Activated CD8-positive, alpha-beta memory T cell treated with anti-CD3 and anti-CD28 coated beads, Interleukin-2, amount 50 U/mL, for 4 hours (primary cell): ENCODE data around the gene LBHD2.

ENCODE experiments used
- DNase-seq: peaks from one replicate; pipeline ENCODE4 v3.0.0-alpha.2; 2020

Gene LBHD2

DNA sequence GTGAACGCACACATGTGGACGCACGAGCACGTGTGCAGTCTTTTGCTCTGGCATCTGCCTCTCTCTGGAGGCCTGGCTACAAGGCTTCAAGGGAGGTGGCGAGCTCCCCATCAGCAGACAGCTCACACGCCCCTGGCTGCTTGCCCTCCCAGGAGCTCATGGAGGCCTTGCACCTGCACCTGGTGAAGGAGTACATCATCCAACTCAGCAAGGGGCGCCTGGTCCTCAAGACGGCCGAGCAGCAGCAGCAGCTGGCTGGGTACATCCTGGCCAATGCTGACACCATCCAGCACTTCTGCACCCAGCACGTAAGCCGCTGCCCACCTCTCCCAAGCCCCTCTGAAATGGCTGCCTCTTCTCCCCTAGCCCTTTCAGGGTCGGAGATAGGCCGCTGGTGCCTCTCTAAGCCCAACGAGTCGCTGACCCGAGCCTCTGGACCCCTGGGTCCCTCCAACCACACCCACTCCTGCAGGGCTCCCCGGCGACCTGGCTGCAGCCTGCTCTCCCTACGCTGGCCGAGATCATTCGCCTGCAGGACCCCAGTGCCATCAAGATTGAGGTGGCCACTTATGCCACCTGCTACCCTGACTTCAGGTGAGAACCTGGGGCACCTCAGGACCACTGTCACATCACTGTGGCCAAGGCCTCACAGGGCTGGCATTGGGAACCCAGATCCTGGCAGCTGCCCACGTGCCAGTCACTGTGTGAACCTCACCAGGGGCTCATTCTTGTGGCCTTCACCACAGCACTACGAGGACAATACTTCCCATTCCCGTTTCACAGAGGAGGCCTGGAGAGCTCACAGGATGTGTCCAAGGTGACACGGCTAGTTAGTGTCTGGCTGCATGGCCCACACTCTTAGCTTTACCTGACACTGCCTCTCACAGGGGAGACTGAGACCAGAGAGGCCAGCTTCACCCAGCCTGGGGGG, 49.5 kb downstream of the LBHD2 start:
- DNase-seq, result no peak

DNA sequence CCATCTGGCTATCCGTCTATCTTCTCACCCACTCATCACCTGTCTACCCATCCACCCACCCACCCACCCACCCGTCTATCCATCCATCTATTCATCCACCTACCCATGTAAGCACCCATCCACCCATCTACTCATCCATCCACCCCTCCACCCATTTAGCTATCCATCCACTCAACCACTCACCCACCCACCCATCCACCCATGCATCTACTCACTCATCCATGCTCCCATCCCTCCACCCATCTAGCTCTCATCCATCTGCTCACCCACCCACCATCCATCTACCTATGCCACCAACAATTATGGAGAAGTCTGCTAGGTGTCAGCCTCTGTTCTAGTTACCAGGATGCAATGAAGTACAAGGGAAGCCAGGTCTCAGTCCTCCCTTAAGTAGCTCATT, 50.4 kb downstream of the LBHD2 start:
- no peak for DNase-seq

DNA sequence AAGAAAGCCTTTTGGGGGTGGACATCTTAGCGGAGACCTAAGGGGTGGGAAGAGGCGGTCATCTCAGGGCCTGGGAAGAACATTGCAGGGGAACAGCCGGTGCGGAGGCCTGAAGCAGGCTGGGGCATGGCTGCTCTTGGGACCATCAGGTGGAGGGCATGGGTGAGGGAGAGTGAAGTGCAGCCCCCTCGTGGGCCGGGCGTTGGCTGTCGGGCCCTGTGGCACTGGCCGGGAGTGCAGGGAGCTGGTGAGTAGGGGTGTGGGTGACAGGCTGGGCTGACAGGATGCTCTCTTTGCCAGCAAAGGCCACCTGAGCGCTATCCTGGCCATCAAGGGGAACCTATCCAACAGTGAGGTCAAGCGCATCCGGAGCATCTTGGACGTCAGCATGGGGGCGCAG, 50.9 kb downstream of the LBHD2 start:
- no peak for DNase-seq

DNA sequence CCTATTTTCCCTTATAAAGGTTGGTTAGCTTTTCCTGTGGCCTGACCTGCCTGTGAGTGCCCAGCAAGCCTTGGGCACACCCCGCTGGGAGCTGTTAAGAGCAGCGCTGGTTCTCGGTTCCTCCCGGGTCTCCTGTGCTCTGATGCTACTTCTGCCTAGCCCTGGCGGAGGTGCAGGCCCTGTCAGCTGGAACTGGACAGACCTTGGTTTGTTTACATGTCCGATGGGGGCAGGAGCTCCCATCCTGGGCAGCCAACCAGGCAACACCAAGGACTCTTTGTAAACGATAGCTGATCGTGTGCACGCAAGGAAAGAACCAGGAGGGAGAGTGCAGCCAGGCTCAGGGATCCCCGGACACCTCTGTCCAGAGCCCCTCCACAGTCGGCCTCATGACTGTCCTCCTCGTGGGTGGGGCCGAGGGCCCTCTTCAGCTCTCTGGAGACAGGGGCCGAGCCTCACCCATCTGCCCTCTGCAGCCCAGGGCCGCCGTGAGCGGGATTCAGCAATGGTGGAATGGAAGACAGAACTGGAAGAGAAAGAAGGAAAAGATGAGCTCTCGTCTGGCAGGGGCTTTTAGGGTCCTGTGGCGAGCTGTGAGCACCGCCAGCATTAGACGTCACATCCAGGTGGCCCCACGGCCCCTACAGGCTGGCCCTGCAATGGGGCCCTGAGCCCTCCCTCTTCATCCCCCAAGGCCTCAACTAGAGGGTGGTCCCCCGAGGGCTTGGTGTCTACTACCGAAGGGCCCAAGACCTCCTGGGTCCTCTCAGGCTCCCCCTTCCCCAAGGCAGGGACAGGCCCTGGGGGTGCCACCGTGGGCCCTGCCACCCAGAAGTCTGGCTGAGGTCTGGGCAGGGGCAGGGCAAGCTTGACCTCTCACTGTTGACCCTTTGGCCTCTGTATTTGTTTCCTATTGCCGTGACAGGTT, 51.6 kb downstream of the LBHD2 start:
- DNase-seq, result no peak

DNA sequence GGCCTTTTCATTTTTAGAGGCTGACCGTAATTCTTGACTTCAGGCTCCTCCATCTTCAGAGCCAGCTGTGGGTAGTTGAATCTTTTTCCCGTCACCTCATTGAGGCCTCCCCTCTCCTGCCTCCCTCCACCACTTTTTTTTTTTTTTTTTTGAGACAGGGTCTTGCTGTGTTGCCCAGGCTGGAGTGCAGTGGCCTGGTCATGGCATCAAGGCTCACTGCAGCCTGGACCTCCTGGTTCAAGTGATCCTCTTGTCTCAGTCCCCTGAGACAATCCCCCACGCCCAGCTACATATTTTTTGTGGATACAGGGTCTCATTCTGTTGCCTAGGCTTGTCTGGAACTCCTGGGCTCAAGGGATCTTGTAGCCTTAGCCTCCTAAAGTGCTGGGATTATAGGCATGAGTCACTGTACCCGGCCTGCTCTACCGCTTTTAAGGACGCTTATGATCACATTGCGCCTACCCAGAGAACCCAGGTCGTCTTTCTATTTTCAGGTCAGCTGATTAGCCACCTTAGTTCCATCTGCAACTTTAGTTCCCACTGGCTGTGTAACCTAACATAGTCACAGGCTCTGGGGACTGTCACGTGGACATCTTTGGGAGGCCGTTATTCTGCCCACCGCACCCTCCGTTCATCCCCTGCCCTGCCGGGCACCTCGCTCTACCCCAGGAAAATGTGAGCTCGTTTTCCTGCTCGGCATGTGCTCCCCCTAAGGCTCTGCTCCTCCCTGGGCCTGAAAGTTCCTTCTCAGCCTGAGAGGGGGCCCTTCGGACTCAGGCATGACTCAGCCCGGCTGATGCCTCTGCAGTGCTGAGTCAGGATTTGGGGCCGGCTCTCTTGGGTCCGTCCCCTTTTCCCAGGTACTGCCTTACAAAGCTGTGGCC, 52.6 kb downstream of the LBHD2 start:
- no peak for DNase-seq

DNA sequence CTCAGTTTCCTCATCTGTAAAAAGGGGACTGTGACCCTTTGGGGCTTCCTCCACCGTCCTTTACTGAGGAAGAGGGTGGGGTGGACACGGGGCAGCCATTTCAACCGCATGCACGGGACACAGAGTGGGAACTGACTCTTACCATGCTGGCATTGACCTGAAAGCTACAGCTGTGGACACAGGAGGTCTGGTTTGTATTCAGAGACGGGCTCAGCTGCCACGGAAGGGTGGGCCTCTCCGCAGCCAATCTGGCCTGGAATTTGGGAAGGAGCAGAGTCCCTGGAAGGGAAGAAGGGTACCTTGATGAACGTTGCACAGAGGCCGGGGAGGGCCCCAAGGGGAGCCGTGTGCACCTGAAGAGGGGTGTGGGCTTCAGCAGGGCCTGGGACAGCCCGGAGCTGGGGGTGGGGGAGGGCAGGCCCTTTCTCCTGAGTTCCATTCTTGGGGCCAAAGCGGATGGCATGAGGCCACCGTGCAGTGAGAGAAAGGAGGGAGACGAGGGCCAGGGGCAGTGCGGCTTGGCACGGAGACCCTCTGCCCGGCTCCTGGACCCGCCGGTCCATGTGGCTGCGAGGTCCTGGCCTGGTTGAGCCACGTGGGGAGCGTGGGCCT, 53.8 kb downstream of the LBHD2 start:
- DNase-seq, result no peak

DNA sequence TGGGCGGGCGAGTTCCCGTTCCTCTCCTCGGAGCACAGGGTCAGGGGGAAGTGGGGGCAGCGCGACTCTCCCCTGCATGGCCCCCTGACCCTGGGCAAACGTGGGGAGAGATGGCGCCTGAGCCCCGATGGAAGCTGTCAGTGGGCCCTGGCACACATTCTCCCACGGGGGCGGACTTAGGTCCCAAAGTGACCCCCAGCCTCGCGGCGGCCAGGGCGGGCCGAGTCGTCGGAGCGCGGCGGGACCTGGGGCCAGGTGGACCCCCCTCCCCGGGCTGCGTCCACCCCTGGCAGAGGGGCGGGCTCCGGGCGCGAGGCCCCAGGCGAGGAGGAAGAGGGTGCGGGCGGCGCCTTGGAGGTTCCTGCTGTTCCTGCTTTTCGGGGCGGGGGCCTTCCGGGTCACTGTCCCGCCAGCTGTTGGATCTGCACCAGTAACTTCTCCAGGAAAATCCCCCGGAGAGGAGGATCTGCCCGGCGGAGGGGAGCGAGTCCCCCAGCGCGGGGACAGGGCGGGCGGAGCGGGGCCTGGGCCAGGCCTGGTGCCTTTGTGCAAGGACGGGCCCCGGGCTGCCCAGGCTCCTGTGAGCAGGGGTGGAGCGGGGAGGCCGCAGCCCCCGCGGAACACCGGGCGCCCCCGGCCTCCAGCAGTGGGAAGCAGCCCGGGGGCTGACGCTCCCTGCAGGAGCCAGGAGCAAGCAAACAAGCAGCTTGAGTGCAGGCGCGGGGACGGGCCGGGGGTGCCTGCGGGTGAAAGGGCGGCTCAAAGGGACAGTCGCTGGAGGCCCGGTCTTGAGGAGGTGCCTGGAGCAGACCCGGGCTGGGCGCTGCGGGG, 54.5 kb downstream of the LBHD2 start:
- no peak for DNase-seq

DNA sequence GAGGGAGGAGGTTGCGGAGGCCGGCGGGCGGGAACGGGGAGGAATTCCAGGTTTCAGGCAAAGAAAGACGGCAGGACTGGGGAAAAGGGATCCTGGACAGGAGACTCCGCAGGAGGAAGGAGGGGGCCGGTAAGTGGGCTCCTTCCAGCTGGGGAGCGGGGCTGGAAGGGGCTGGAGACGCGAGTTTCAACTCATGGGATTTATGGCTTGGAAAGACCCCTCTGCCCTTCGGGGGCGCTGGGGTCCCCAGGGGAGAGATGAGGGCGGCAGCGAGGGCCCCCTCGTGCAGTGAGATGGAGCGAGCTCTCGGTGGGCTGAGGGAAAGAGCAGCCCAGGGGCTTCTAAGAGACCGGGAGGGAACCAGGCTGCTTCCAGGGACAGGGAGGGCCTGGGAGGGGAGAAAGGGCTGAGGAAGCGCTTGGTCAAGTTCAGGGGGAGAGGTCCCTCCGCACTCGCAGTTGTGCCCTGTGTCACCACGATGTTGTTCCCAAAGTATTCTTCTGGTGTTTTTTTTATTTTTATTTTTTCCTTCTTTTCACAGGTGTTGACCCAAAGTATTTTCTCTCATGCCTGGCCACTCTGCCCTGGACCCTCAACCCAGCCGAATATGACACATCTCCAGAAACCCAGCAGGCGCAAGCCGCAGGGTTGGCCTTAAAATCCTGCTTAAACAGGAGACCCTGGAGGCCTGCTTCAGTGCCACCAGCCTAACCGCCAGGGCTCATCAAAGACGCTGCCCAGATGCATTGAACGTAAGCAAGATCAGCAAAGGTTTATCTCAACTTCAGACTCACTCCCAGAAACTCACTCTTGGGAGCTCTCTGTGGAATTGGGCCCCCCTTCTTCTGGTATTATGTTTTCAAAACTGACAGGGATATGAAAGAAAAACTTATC, 55.4 kb downstream of the LBHD2 start:
- DNase-seq, result no peak
